Neuronal stem cell (in vitro differentiated cells): ENCODE measurements around the gene RSPH6A.

ENCODE experiments used
- DNase-seq: peaks from one replicate; pipeline ENCODE4 v3.0.0-alpha.2; 2013; ENCODE audit warnings: low spot score
- H2AFZ ChIP-seq: one replicate; pipeline ENCODE4 v1.6.1; 2013; ENCODE audit warnings: mild to moderate bottlenecking, low read length, inconsistent platforms
- H2AK5ac ChIP-seq: 2 replicates; pipeline ENCODE4 v1.6.1; 2013; ENCODE audit warnings: low read depth, mild to moderate bottlenecking, inconsistent platforms, low read length, moderate library complexity, mixed read lengths
- H2BK120ac ChIP-seq: 2 replicates; pipeline ENCODE4 v1.6.1; 2013; ENCODE audit warnings: low read depth, mild to moderate bottlenecking, inconsistent platforms, low read length, moderate library complexity, mixed read lengths
- H2BK12ac ChIP-seq: one replicate; pipeline ENCODE4 v1.6.1; 2013; ENCODE audit warnings: low read length, inconsistent platforms
- H2BK15ac ChIP-seq: 2 replicates; pipeline ENCODE4 v1.6.1; 2013; ENCODE audit warnings: mild to moderate bottlenecking, low read length, inconsistent platforms, mixed read lengths
- H2BK5ac ChIP-seq: one replicate; pipeline ENCODE4 v1.6.1; 2013; ENCODE audit warnings: inconsistent platforms, mild to moderate bottlenecking, low read length, moderate library complexity
- H3K14ac ChIP-seq: one replicate; pipeline ENCODE4 v1.6.1; 2013; ENCODE audit warnings: low read length, inconsistent platforms
- H3K18ac ChIP-seq: 2 replicates; pipeline ENCODE4 v1.6.1; 2013; ENCODE audit warnings: low read length, inconsistent platforms
- H3K23ac ChIP-seq: 2 replicates; pipeline ENCODE4 v1.6.1; 2013; ENCODE audit warnings: low read depth, mild to moderate bottlenecking, mixed read lengths, low read length, inconsistent platforms; ENCODE audit not compliant: poor library complexity
- H3K27ac ChIP-seq: replicated peaks from 3 replicates; pipeline ENCODE4 v1.5.1; 2013; ENCODE audit warnings: low read length, inconsistent platforms
- H3K27me3 ChIP-seq, 3 experiments: 2 replicates each; pipeline ENCODE4 v1.6.1; 2013; ENCODE audit warnings: low read length in 3 of 3, mild to moderate bottlenecking in 2 of 3, inconsistent platforms in 1 of 3, low read depth in 1 of 3, mixed read lengths in 1 of 3, moderate library complexity in 1 of 3; ENCODE audit not compliant: control insufficient read depth in 3 of 3, insufficient read depth in 3 of 3
- H3K36me3 ChIP-seq, 2 donors: replicated peaks in 1 of 2; 2 replicates each; pipeline ENCODE4 v1.6.1; 2013; ENCODE audit warnings: low read length in 2 of 2; ENCODE audit not compliant: control insufficient read depth in 2 of 2, insufficient read depth in 2 of 2
- H3K4ac ChIP-seq: 2 replicates; pipeline ENCODE4 v1.6.1; 2013; ENCODE audit warnings: inconsistent platforms, mild to moderate bottlenecking, low read length, moderate library complexity
- H3K4me1 ChIP-seq, 2 donors: 1 replicate in 1 of 2; 2 replicates in 1 of 2; pipeline ENCODE4 v1.6.1; 2013; ENCODE audit warnings: low read length in 2 of 2, low read depth in 1 of 2; ENCODE audit not compliant: control insufficient read depth in 2 of 2, insufficient read depth in 1 of 2
- H3K4me2 ChIP-seq: one replicate; pipeline ENCODE4 v1.6.1; 2013; ENCODE audit warnings: mild to moderate bottlenecking, low read length, inconsistent platforms; ENCODE audit not compliant: insufficient read depth, poor library complexity, severe bottlenecking
- H3K4me3 ChIP-seq, 2 donors: 2 replicates each; pipeline ENCODE4 v1.5.1; 2013; ENCODE audit warnings: low read length in 2 of 2, mild to moderate bottlenecking in 2 of 2, inconsistent platforms in 1 of 2, moderate library complexity in 1 of 2
- H3K79me1 ChIP-seq: one replicate; pipeline ENCODE4 v1.6.1; 2013; ENCODE audit warnings: low read depth, mild to moderate bottlenecking, inconsistent platforms, low read length, moderate library complexity
- H3K9ac ChIP-seq: one replicate; pipeline ENCODE4 v1.6.1; 2013; ENCODE audit warnings: mild to moderate bottlenecking, low read depth, low read length, inconsistent platforms; ENCODE audit not compliant: poor library complexity
- H3K9me3 ChIP-seq, 2 donors: replicated peaks in 1 of 2; 2 replicates each; pipeline versions ENCODE3 to v1.6.1; 2013; ENCODE audit warnings: low read length in 2 of 2, mild to moderate bottlenecking in 2 of 2, inconsistent platforms in 1 of 2, low read depth in 1 of 2, mixed read lengths in 1 of 2, moderate library complexity in 1 of 2; ENCODE audit not compliant: control insufficient read depth in 2 of 2, insufficient read depth in 1 of 2
- H4K8ac ChIP-seq: one replicate; pipeline ENCODE4 v1.6.1; 2013; ENCODE audit warnings: low read depth, mild to moderate bottlenecking, inconsistent platforms, low read length, moderate library complexity
- H4K91ac ChIP-seq: one replicate; pipeline ENCODE4 v1.6.1; 2013; ENCODE audit warnings: low read length, low read depth, mild to moderate bottlenecking, inconsistent platforms; ENCODE audit not compliant: poor library complexity
- WGBS, 2 donors: extraction: QIAGEN DNeasy Blood & Tissue Kit; methylation state at CpG; one replicate each; pipeline ENCODE4 v1.1.7; 2013; ENCODE audit warnings: missing lambda C conversion rate in 2 of 2, mixed read lengths in 1 of 2; ENCODE audit not compliant: insufficient read length in 2 of 2, insufficient replicate concordance in 1 of 2; ENCODE audit errors: extremely low coverage in 2 of 2; 5-methylcytosine and 5-hydroxymethylcytosine counted together

RSPH6A gene

DNA sequence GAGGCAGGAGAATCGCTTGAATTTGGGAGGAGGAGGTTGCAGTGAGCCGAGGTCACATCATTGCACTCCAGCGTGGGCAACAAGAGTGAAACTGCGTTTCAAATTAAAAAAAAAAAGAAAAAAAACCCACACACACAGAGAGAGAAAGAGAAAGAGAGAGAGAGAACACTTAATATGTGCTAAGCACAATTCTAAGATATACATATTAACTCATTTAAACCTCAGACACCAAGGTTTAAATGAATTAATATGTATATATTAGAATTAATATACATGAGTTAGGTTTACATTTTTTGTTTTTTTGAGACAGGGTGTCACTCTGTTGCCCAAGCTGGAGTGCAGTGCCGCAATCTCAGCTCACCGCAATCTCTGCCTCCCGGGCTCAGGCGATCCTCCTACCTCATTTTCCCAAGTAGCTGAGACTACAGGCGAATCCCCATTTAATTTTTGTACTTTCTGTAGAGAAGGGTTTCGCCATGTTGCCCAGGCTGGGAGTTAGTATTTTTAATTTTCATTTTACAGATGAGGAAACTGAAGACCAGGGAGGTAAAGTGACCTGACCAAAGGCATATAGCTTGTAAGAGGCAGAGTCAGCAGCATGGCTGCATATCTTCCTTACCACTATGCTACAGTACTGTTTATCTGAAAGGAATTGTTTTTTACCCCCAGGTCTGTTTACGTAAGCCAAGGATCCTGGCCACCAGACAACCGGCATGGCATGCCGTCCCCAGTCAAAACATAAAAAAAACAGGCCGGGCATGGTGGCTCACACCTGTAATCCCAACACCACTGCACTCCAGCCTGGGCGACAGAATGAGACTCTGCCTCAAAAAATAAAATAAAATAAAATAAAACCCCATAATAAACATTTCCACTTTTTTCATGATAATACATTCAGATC lies 45.5 kb upstream of the RSPH6A start:
- H2BK120ac ChIP-seq, result no peak overlapping the region
- H3K4me3 ChIP-seq, result no peak overlapping the region
- no peak overlapping the region for H2BK15ac ChIP-seq
- no peak overlapping the region for H2AFZ ChIP-seq
- no peak overlapping the region for H3K23ac ChIP-seq
- H3K4me2 ChIP-seq, result no peak overlapping the region
- peaks cover 11% of the 10 kb centered on the region for H3K79me1 ChIP-seq
- H2BK5ac ChIP-seq, result no peak overlapping the region
- H4K91ac ChIP-seq, result no peak overlapping the region
- H2BK12ac ChIP-seq, result no peak overlapping the region
- no peak overlapping the region for H3K27ac ChIP-seq
- H3K9me3 ChIP-seq, result peaks cover 0 to 2% of the 10 kb centered on the region in 2 donors
- no peak overlapping the region for H4K8ac ChIP-seq
- no peak overlapping the region for H3K4ac ChIP-seq
- peaks cover 0 to 19% (median 14%) of the 10 kb centered on the region in 3 experiments for H3K27me3 ChIP-seq
- WGBS, 2 donors, result no CpG with 5 or more reads among the region's 15 CpGs
- H3K36me3 ChIP-seq, result peaks cover 17 to 43% of the 10 kb centered on the region in 2 donors
- H3K9ac ChIP-seq, result no peak overlapping the region
- H3K14ac ChIP-seq, result no peak overlapping the region
- DNase-seq, result no peak
- H2AK5ac ChIP-seq, result no peak overlapping the region
- H3K4me1 ChIP-seq, result peaks cover 0 to 3% of the 10 kb centered on the region in 2 donors
- H3K18ac ChIP-seq, result no peak overlapping the region

- H3K27ac ChIP-seq, result no peak overlapping the region
- no peak overlapping the region for H3K9ac ChIP-seq
- no peak overlapping the region for H2BK12ac ChIP-seq
- no peak overlapping the region for H2BK5ac ChIP-seq
- no peaks in the 10 kb centered on the region for H3K27me3 ChIP-seq
- no peak overlapping the region for H3K4me2 ChIP-seq
- no peak overlapping the region for H3K18ac ChIP-seq
- peaks cover 11% of the 10 kb centered on the region for H3K79me1 ChIP-seq
- no peak for DNase-seq
- peaks cover 39 to 84% of the 10 kb centered on the region in 2 donors for H3K36me3 ChIP-seq
- no peak overlapping the region for H2AK5ac ChIP-seq
- H3K23ac ChIP-seq, result no peak overlapping the region
- no peaks in the 10 kb centered on the region for H3K4me1 ChIP-seq
- peaks cover 0 to 4% of the 10 kb centered on the region in 2 donors for H3K9me3 ChIP-seq
- no peak overlapping the region for H2BK120ac ChIP-seq
- no peak overlapping the region for H2BK15ac ChIP-seq
- no peak overlapping the region for H3K14ac ChIP-seq
- H3K4me3 ChIP-seq, result peak overlapping the region in 1 of 2 donors; percentile 51
- H2AFZ ChIP-seq, result no peak overlapping the region
- no peak overlapping the region for H4K91ac ChIP-seq
- H3K4ac ChIP-seq, result no peak overlapping the region
- no peak overlapping the region for H4K8ac ChIP-seq
- WGBS, 2 donors, result no CpG with 5 or more reads among the region's 16 CpGs
These were observed 39.2 kb upstream of the RSPH6A start for GRCh38 chr19:45854167-45854778.

GRCh38 chr19:45852983-45853382 lies 37.9 kb upstream of the RSPH6A start:
- no peak overlapping the region for H2AFZ ChIP-seq
- H2BK120ac ChIP-seq, result no peak overlapping the region
- WGBS, 2 donors, result no CpG with 5 or more reads among the region's 7 CpGs
- no peak overlapping the region for H2BK15ac ChIP-seq
- H3K4me3 ChIP-seq, result no peak overlapping the region
- no peak overlapping the region for H3K4ac ChIP-seq
- no peak overlapping the region for H2BK5ac ChIP-seq
- no peak overlapping the region for H3K18ac ChIP-seq
- no peak overlapping the region for H2AK5ac ChIP-seq
- H4K8ac ChIP-seq, result no peak overlapping the region
- no peaks in the 10 kb centered on the region for H3K27me3 ChIP-seq
- no peak overlapping the region for H3K23ac ChIP-seq
- H2BK12ac ChIP-seq, result no peak overlapping the region
- H3K14ac ChIP-seq, result no peak overlapping the region
- peaks cover 42 to 86% of the 10 kb centered on the region in 2 donors for H3K36me3 ChIP-seq
- H3K27ac ChIP-seq, result no peak overlapping the region
- peaks cover 0 to 2% of the 10 kb centered on the region in 2 donors for H3K9me3 ChIP-seq
- no peaks in the 10 kb centered on the region for H3K4me1 ChIP-seq
- no peak overlapping the region for H3K4me2 ChIP-seq
- H3K9ac ChIP-seq, result no peak overlapping the region
- DNase-seq, result no peak
- H3K79me1 ChIP-seq, result peaks cover 6% of the 10 kb centered on the region
- H4K91ac ChIP-seq, result no peak overlapping the region

GRCh38 chr19:45852145-45852750 lies 37.1 kb upstream of the RSPH6A start:
- H2AFZ ChIP-seq, result no peak overlapping the region
- no peak overlapping the region for H3K4ac ChIP-seq
- no peak overlapping the region for H3K23ac ChIP-seq
- no peak overlapping the region for H4K8ac ChIP-seq
- H2BK5ac ChIP-seq, result no peak overlapping the region
- no peaks in the 10 kb centered on the region for H3K4me1 ChIP-seq
- H3K4me2 ChIP-seq, result no peak overlapping the region
- H2BK120ac ChIP-seq, result no peak overlapping the region
- no peak overlapping the region for H3K18ac ChIP-seq
- peaks cover 0 to 2% of the 10 kb centered on the region in 2 donors for H3K9me3 ChIP-seq
- H2AK5ac ChIP-seq, result no peak overlapping the region
- no peak for DNase-seq
- H3K14ac ChIP-seq, result no peak overlapping the region
- no peak overlapping the region for H3K27ac ChIP-seq
- H3K36me3 ChIP-seq, result peaks cover 49 to 92% of the 10 kb centered on the region in 2 donors
- no peak overlapping the region for H3K9ac ChIP-seq
- H3K79me1 ChIP-seq, result peaks cover 5% of the 10 kb centered on the region
- H3K4me3 ChIP-seq, result no peak overlapping the region
- H4K91ac ChIP-seq, result no peak overlapping the region
- no CpG with 5 or more reads among the region's 10 CpGs for whole genome bisulfite sequencing, 2 donors
- no peak overlapping the region for H2BK15ac ChIP-seq
- H2BK12ac ChIP-seq, result no peak overlapping the region
- H3K27me3 ChIP-seq, result no peaks in the 10 kb centered on the region
